ENCODE data around the gene TMEM106C. TPM values are rescaled to one million over a fixed set of nuclear protein-coding genes. Genes with fewer than 3 reads are reported as not detected.
A peak's percentile ranks its signal among the peaks of the same experiment; 100 is the strongest.

Gene TMEM106C
- total and polyA plus RNA-seq, 2 of the 13 experiments (the other 11 are each of a cell fraction or from before 2014, with no cell fraction given): 132 to 192 TPM

- TF ChIP-seq PHF21A (CRISPR knock-in tag; IDR thresholded peaks at IDR 0.05): no peak; the same call in 1 of the 2 replicates
- TF ChIP-seq FOSL2 (CRISPR knock-in tag; IDR thresholded peaks at IDR 0.05): peak; percentile 34; the same call in 1 of the 2 replicates
- TF ChIP-seq ZNF549 (CRISPR knock-in tag; IDR thresholded peaks at IDR 0.05): peak; percentile 67; the same call in 1 of the 2 replicates
- no peak for TF ChIP-seq ZKSCAN1 (IDR thresholded peaks at IDR 0.05; ENCODE audit: low read length)
- TF ChIP-seq ZNF180 (CRISPR knock-in tag; IDR thresholded peaks at IDR 0.05; ENCODE audit: borderline replicate concordance, low read depth): peak; percentile 32; the same call in 1 of the 2 replicates
- TF ChIP-seq HOXA7 (CRISPR knock-in tag; IDR thresholded peaks at IDR 0.05): no peak
- no peak for TF ChIP-seq ZHX2 (IDR thresholded peaks at IDR 0.05; ENCODE audit: low read depth)
- 0 out of 2 replicates have a peak, but pooled peaks have one; percentile 57 for TF ChIP-seq ZHX2 (CRISPR knock-in tag; IDR thresholded peaks at IDR 0.05; ENCODE audit: borderline replicate concordance)
- TF ChIP-seq PAF1 (CRISPR knock-in tag; IDR thresholded peaks at IDR 0.05): no peak
- no peak for TF ChIP-seq DMTF1 (CRISPR knock-in tag; IDR thresholded peaks at IDR 0.05)
- 0 out of 2 replicates have a peak, but pooled peaks have one; percentile 65 for TF ChIP-seq ZNF136 (CRISPR knock-in tag; IDR thresholded peaks at IDR 0.05; ENCODE audit: low read depth)
- TF ChIP-seq KAT2B (IDR thresholded peaks at IDR 0.05; ENCODE audit: borderline replicate concordance, low read depth, low read length): no peak
- TF ChIP-seq TERF1 (CRISPR knock-in tag; IDR thresholded peaks at IDR 0.05): 0 out of 2 replicates have a peak, but pooled peaks have one; percentile 39
- TF ChIP-seq ZNF143 (CRISPR knock-in tag; IDR thresholded peaks at IDR 0.05): no peak
- TF ChIP-seq RXRB (CRISPR knock-in tag; IDR thresholded peaks at IDR 0.05; ENCODE audit: borderline replicate concordance): peak; percentile 35; the same call in 1 of the 2 replicates
- TF ChIP-seq NR3C1 (CRISPR knock-in tag; IDR thresholded peaks at IDR 0.05): no peak
- peak; percentile 70; the same call in 1 of the 2 replicates for TF ChIP-seq ZNF784 (CRISPR knock-in tag; IDR thresholded peaks at IDR 0.05; ENCODE audit: borderline replicate concordance)
- peak; percentile 44; the same call in 1 of the 2 replicates for TF ChIP-seq RXRA (CRISPR knock-in tag; IDR thresholded peaks at IDR 0.05)
- peak; percentile 61 for TF ChIP-seq MYC (CRISPR knock-in tag; IDR thresholded peaks at IDR 0.05; ENCODE audit: borderline replicate concordance)
Measured at GRCh38 chr12:47963340-47964040, at the start of gene TMEM106C (continued).

Data from HepG2 (cell line).